ENCODE results near the gene PIK3C2G.

DNA sequence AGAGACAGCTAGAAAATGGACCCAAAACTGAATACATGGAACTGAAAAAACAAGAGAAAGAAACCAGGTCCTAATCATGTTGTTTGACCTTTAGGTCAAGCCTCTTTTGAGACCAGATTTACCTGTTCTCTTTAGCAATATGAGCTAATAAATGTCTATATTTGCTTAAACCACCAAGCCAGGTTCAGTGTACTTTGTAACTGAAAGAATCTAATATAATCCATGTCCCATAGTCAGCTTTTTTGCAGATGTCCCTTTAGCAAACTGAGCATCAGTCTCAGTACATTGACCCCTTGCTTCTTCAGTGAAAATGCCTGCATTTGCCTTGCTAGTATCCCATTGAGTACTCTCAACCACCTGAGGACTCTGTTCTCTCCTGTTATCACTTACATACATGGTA, 414.8 kb downstream of the PIK3C2G start:
- TF ChIP-seq HOMEZ (CRISPR knock-in tag; IDR thresholded peaks at IDR 0.05; ENCODE audit: low read depth) (no peak), MAFF (IDR thresholded peaks at IDR 0.05; ENCODE audit: low read depth, low read length) (no peak), POLR2A (IDR thresholded peaks at IDR 0.05; ENCODE audit: insufficient read depth in 1 of 2, low read depth in 2 of 2, low read length in 2 of 2) (no peak), GPN1 (CRISPR knock-in tag; IDR thresholded peaks at IDR 0.05; ENCODE audit: borderline replicate concordance) (no peak), ESRRA (CRISPR knock-in tag; IDR thresholded peaks at IDR 0.05; ENCODE audit: low read depth) (no peak), ZNF574 (CRISPR knock-in tag; IDR thresholded peaks at IDR 0.05) (no peak), ZNF3 (CRISPR knock-in tag; IDR thresholded peaks at IDR 0.05) (no peak), ZNF484 (CRISPR knock-in tag; IDR thresholded peaks at IDR 0.05; ENCODE audit: borderline replicate concordance, low read depth) (no peak), MTF1 (CRISPR knock-in tag; IDR thresholded peaks at IDR 0.05) (no peak), ZSCAN31 (CRISPR knock-in tag; IDR thresholded peaks at IDR 0.05; ENCODE audit: low read depth) (no peak), NCOR1 (IDR thresholded peaks at IDR 0.05; ENCODE audit: borderline replicate concordance, low read length) (no peak), CEBPB (IDR thresholded peaks at IDR 0.05; ENCODE audit: borderline replicate concordance, low read depth, low read length) (no peak)
- TF ChIP-seq, protein P1, sequence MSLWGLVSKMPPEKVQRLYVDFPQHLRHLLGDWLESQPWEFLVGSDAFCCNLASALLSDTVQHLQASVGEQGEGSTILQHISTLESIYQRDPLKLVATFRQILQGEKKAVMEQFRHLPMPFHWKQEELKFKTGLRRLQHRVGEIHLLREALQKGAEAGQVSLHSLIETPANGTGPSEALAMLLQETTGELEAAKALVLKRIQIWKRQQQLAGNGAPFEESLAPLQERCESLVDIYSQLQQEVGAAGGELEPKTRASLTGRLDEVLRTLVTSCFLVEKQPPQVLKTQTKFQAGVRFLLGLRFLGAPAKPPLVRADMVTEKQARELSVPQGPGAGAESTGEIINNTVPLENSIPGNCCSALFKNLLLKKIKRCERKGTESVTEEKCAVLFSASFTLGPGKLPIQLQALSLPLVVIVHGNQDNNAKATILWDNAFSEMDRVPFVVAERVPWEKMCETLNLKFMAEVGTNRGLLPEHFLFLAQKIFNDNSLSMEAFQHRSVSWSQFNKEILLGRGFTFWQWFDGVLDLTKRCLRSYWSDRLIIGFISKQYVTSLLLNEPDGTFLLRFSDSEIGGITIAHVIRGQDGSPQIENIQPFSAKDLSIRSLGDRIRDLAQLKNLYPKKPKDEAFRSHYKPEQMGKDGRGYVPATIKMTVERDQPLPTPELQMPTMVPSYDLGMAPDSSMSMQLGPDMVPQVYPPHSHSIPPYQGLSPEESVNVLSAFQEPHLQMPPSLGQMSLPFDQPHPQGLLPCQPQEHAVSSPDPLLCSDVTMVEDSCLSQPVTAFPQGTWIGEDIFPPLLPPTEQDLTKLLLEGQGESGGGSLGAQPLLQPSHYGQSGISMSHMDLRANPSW (CRISPR knock-in tag; IDR thresholded peaks at IDR 0.05; ENCODE audit: borderline replicate concordance): no peak
